Endodermal cell (in vitro differentiated cells): Measurements from ENCODE around the gene OR8B12. TPM values are rescaled to one million over a fixed set of nuclear protein-coding genes. Genes with fewer than 3 reads are reported as not detected.

ENCODE experiments used
- DNase-seq: peaks from one replicate; pipeline ENCODE4 v3.0.0-alpha.2; 2017
- H3K27ac ChIP-seq: 2 replicates; pipeline ENCODE4 v1.5.1; 2013; ENCODE audit warnings: mild to moderate bottlenecking, low read depth, low read length, moderate library complexity
- H3K27me3 ChIP-seq: 2 replicates; pipeline ENCODE4 v1.6.1; 2013; ENCODE audit warnings: mild to moderate bottlenecking, low read length, moderate library complexity; ENCODE audit not compliant: insufficient read depth, control insufficient read depth, poor library complexity, severe bottlenecking
- H3K36me3 ChIP-seq: 2 replicates; pipeline ENCODE4 v1.7.0; 2013; ENCODE audit warnings: mild to moderate bottlenecking, low read length, moderate library complexity; ENCODE audit not compliant: control insufficient read depth, insufficient read depth
- H3K4me1 ChIP-seq: one replicate; pipeline ENCODE4 v1.7.0; 2013; ENCODE audit warnings: low read length; ENCODE audit not compliant: control insufficient read depth, insufficient read depth
- H3K4me3 ChIP-seq: 2 replicates; pipeline ENCODE4 v1.5.1; 2013; ENCODE audit warnings: mild to moderate bottlenecking, low read length, moderate library complexity
- H3K9ac ChIP-seq: 2 replicates; pipeline ENCODE4 v1.6.1; 2013; ENCODE audit warnings: mild to moderate bottlenecking, low read length, moderate library complexity; ENCODE audit not compliant: poor library complexity, severe bottlenecking; ENCODE audit errors: extremely low read depth
- H3K9me3 ChIP-seq: 2 replicates; pipeline ENCODE4 v1.6.1; 2013; ENCODE audit warnings: mild to moderate bottlenecking, low read length, moderate library complexity; ENCODE audit not compliant: control insufficient read depth
- H3K27ac Mint-ChIP-seq: 2 replicates; pipeline ENCODE4 v1.8.0; 2020; ENCODE audit warnings: mixed read lengths
- H3K27me3 Mint-ChIP-seq: 2 replicates; pipeline ENCODE4 v1.8.0; 2021; ENCODE audit warnings: mild to moderate bottlenecking, mixed read lengths; ENCODE audit not compliant: insufficient read depth
- H3K36me3 Mint-ChIP-seq: 2 replicates; pipeline ENCODE4 v1.8.0; 2020; ENCODE audit warnings: low read depth, mixed read lengths
- H3K4me1 Mint-ChIP-seq: 2 replicates; pipeline ENCODE4 v1.8.0; 2020; ENCODE audit warnings: mixed read lengths
- H3K4me3 Mint-ChIP-seq: 2 replicates; pipeline ENCODE4 v1.8.0; 2020; ENCODE audit warnings: mild to moderate bottlenecking, moderate library complexity, mixed read lengths
- H3K9me3 Mint-ChIP-seq: 2 replicates; pipeline ENCODE4 v1.8.0; 2020; ENCODE audit warnings: mild to moderate bottlenecking, mixed read lengths
- WGBS, 2 experiments: methylation state at CpG; one replicate each; pipeline versions ENCODE4 v1.1.5 to v1.1.7; 2013; ENCODE audit warnings: missing lambda C conversion rate in 2 of 2, mixed read lengths in 1 of 2; ENCODE audit not compliant: insufficient coverage in 1 of 2, insufficient read length in 1 of 2; 5-methylcytosine and 5-hydroxymethylcytosine counted together
- total RNA-seq, 2 donors: library from RNA; stranded (reverse); fragmentation: NEBNext Ultra II Directional in 1 of 2; extraction: Animal tissue kit (Norgen Biotek cat#: 25700) in 1 of 2; gene quantifications; 2 replicates in 1 of 2; 3 replicates in 1 of 2; pipeline ENCODE4 v1.2.1, GENCODE V29; 2021
- TF ChIP-seq, protein P1 (sequence below): fragments of 200-600 bp; sonication (generic); conservative IDR thresholded peaks from 2 replicates; pipeline ENCODE4 v1.5.0; 2021; ENCODE audit warnings: antibody characterized with exemption, mild to moderate bottlenecking

Gene OR8B12
- total RNA-seq, 2 donors from 2014 or later: not detected

DNA sequence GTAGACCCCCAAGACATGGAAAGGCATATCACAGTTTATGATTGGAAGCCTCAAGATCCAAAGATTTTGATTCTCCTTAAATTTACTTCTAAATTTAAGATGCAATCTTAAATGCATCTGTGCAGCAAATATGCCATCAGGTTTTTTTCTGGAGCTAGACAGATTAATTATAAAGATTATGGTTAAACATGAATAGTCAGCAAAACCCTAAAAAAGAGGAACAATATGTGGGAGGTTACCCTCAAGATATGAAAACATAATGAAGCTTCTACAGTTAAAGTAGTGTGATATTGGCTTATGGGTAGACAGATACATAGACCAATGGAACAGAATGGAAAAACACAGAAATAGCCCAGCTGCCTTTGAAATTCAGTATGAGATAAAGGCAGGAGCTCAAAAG lies 31.7 kb downstream of the OR8B12 start:
- no peak overlapping the region for H3K4me3 ChIP-seq
- no peaks in the 10 kb centered on the region for H3K27me3 ChIP-seq
- Mint-ChIP-seq H3K4me1 (no peaks in the 10 kb centered on the region), H3K36me3 (no peaks in the 10 kb centered on the region), H3K27ac (no peak overlapping the region), H3K27me3 (peaks cover 12% of the 10 kb centered on the region), H3K4me3 (no peak overlapping the region), H3K9me3 (no peaks in the 10 kb centered on the region)
- no peak overlapping the region for H3K9ac ChIP-seq
- H3K4me1 ChIP-seq: no peaks in the 10 kb centered on the region
- no peaks in the 10 kb centered on the region for H3K9me3 ChIP-seq
- H3K27ac ChIP-seq: no peak overlapping the region
- H3K36me3 ChIP-seq: no peaks in the 10 kb centered on the region
- DNase-seq: no peak
- TF ChIP-seq, protein P1, sequence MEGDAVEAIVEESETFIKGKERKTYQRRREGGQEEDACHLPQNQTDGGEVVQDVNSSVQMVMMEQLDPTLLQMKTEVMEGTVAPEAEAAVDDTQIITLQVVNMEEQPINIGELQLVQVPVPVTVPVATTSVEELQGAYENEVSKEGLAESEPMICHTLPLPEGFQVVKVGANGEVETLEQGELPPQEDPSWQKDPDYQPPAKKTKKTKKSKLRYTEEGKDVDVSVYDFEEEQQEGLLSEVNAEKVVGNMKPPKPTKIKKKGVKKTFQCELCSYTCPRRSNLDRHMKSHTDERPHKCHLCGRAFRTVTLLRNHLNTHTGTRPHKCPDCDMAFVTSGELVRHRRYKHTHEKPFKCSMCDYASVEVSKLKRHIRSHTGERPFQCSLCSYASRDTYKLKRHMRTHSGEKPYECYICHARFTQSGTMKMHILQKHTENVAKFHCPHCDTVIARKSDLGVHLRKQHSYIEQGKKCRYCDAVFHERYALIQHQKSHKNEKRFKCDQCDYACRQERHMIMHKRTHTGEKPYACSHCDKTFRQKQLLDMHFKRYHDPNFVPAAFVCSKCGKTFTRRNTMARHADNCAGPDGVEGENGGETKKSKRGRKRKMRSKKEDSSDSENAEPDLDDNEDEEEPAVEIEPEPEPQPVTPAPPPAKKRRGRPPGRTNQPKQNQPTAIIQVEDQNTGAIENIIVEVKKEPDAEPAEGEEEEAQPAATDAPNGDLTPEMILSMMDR: no peak

DNA sequence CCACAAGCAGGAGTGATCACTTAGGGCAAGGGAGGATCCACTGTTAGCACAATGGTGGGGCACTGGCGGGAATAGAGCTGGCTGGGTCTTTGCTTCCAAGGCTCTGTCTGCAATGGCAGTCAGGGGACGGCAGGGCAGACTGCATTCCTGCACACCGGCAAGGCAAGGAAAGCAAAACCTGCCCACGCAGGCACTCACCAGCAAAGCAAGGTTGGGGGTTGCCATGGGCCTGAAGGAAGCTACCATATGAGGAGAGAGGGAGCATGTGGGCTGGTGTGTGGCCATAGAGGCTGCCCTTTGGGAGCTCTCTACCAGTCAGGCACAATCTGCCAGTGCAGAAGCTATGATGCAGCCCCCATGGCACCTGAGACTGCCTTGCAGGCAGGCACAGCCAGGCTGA lies 33.2 kb downstream of the OR8B12 start:
- Histone ChIP-seq H3K9me3 (no peaks in the 10 kb centered on the region), H3K9ac (no peak overlapping the region), H3K4me3 (no peak overlapping the region), H3K4me1 (no peaks in the 10 kb centered on the region), H3K36me3 (no peaks in the 10 kb centered on the region), H3K27ac (no peak overlapping the region), H3K27me3 (no peaks in the 10 kb centered on the region)
- no peaks in the 10 kb centered on the region for H3K4me1 Mint-ChIP-seq
- H3K36me3 Mint-ChIP-seq: no peaks in the 10 kb centered on the region
- TF ChIP-seq, protein P1: no peak
- peak; percentile 41 for DNase-seq
- H3K27ac Mint-ChIP-seq: no peak overlapping the region
- no peak overlapping the region for H3K4me3 Mint-ChIP-seq
- H3K9me3 Mint-ChIP-seq: no peaks in the 10 kb centered on the region
- 87 to 96% methylated on average over 4 of the region's 4 CpGs for WGBS, 2 experiments
- peaks cover 10% of the 10 kb centered on the region for H3K27me3 Mint-ChIP-seq

DNA sequence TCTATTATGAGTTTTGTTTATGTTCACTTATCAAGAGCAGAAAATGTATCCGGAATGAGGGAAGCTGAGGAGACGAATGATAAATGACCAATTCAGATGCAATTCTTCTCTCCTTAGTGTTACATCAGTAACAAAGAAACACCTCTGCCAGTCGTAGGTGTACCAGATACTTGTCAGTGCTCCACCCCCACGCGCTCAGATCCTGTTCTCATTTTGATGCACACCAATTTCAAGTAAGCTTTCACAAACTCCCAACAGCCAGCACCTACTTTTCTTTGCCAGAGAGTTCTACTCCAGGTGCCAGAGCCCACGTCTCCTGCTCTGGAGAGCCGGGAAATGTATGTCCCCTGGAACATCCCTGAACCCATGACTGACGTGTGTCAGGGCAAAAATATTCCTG lies 43.7 kb downstream of the OR8B12 start:
- no peaks in the 10 kb centered on the region for H3K36me3 ChIP-seq
- Mint-ChIP-seq H3K9me3 (no peaks in the 10 kb centered on the region), H3K27ac (no peak overlapping the region), H3K4me1 (peaks cover 6% of the 10 kb centered on the region), H3K27me3 (peaks cover 2% of the 10 kb centered on the region), H3K4me3 (no peak overlapping the region), H3K36me3 (no peaks in the 10 kb centered on the region)
- 88 to 89% methylated on average over 8 of the region's 8 CpGs for WGBS, 2 experiments
- H3K27ac ChIP-seq: no peak overlapping the region
- H3K9me3 ChIP-seq: no peaks in the 10 kb centered on the region
- H3K9ac ChIP-seq: no peak overlapping the region
- H3K4me1 ChIP-seq: no peaks in the 10 kb centered on the region
- no peak overlapping the region for H3K4me3 ChIP-seq
- no peaks in the 10 kb centered on the region for H3K27me3 ChIP-seq
- DNase-seq: no peak
- TF ChIP-seq, protein P1: no peak
